Fibroblast of lung (primary cell): Measurements from ENCODE around the gene FARSA. TPM values are rescaled to one million over a fixed set of nuclear protein-coding genes. Genes with fewer than 3 reads are reported as not detected.

Experiments used
- DNase-seq, 2 donors: peaks; one replicate each; pipeline versions ENCODE4 v3.0.0 to v3.0.0-alpha.2; 2010; ENCODE audit warnings: low read depth in 2 of 2
- H2AFZ ChIP-seq: 2 replicates; pipeline ENCODE4 v1.5.1; 2012; ENCODE audit warnings: low read length, control low read depth, inconsistent platforms
- H3K27ac ChIP-seq: 2 replicates; pipeline ENCODE4 v1.5.1; 2011; ENCODE audit warnings: low read length, control low read depth; ENCODE audit not compliant: insufficient read depth
- H3K27me3 ChIP-seq: 2 replicates; pipeline ENCODE4 v1.5.1; 2011; ENCODE audit warnings: mild to moderate bottlenecking, low read length; ENCODE audit not compliant: control insufficient read depth, insufficient read depth
- H3K36me3 ChIP-seq: 2 replicates; pipeline ENCODE4 v1.5.1; 2011; ENCODE audit warnings: low read length; ENCODE audit not compliant: control insufficient read depth, insufficient read depth
- H3K4me1 ChIP-seq: 2 replicates; pipeline ENCODE4 v1.5.1; 2011; ENCODE audit warnings: low read length; ENCODE audit not compliant: control insufficient read depth, insufficient read depth; ENCODE audit errors: extremely low read depth
- H3K4me2 ChIP-seq: 2 replicates; pipeline ENCODE4 v1.5.1; 2011; ENCODE audit warnings: low read length, control low read depth; ENCODE audit not compliant: insufficient read depth; ENCODE audit errors: extremely low read depth
- H3K4me3 ChIP-seq, 4 experiments: fragments of 200-600 bp in 1 of 4; sonication (generic) in 1 of 4; replicated peaks in 1 of 4; 2 replicates each; pipeline ENCODE4 v1.5.1; 2011 to 2016; ENCODE audit warnings: low read length in 4 of 4, low read depth in 3 of 4, mild to moderate bottlenecking in 3 of 4, control low read depth in 2 of 4, inconsistent platforms in 1 of 4, mixed read lengths in 1 of 4; ENCODE audit not compliant: insufficient read depth in 1 of 4; ENCODE audit errors: control extremely low read depth in 1 of 4
- H3K79me2 ChIP-seq: 2 replicates; pipeline ENCODE4 v1.5.1; 2012; ENCODE audit warnings: mild to moderate bottlenecking, low read length, inconsistent platforms; ENCODE audit not compliant: control insufficient read depth, insufficient read depth
- H3K9ac ChIP-seq: 2 replicates; pipeline ENCODE4 v1.5.1; 2011; ENCODE audit warnings: mild to moderate bottlenecking, low read length, control low read depth; ENCODE audit not compliant: insufficient read depth
- H3K9me3 ChIP-seq: 2 replicates; pipeline ENCODE4 v1.5.1; 2012; ENCODE audit warnings: low read depth, low read length; ENCODE audit not compliant: control insufficient read depth, insufficient read depth
- H4K20me1 ChIP-seq: 2 replicates; pipeline ENCODE4 v1.5.1; 2011; ENCODE audit warnings: low read length; ENCODE audit not compliant: control insufficient read depth, insufficient read depth; ENCODE audit errors: extremely low read depth
- CTCF ChIP-seq, 2 donors: IDR thresholded peaks in 1 of 2; conservative IDR thresholded peaks in 1 of 2; 1 replicate in 1 of 2; 2 replicates in 1 of 2; pipeline ENCODE4 v1.5.1; 2011 to 2012; ENCODE audit warnings: low read length in 2 of 2, control low read depth in 1 of 2, inconsistent platforms in 1 of 2, low read depth in 1 of 2, mild to moderate bottlenecking in 1 of 2
- EZH2 ChIP-seq: IDR thresholded peaks from 2 replicates; pipeline ENCODE4 v1.5.1; 2012; ENCODE audit warnings: low read length, control low read depth, mild to moderate bottlenecking; ENCODE audit errors: missing control alignments
- polyA plus RNA-seq, 2 donors: library from polyadenylated mRNA; depleted of rRNA in 1 of 2; stranded (reverse) in 1 of 2; unstranded in 1 of 2; fragments of >200 nt; gene quantifications; 2 replicates each; pipeline ENCODE4 v1.2.1, GENCODE V29; 2011 to 2012; ENCODE audit warnings: missing spikeins in 1 of 2
- total RNA-seq: library from RNA; depleted of rRNA; stranded (reverse); fragments of >200 nt; gene quantifications from 2 replicates; pipeline ENCODE4 v1.2.1, GENCODE V29; 2014

FARSA gene
- total and polyA plus RNA-seq, 2 donors (not counting 1 experiment from before 2014, with no cell fraction given), result 23.5 to 38.6 TPM

GRCh38 chr19:12954612-12954962, 21.1 kb upstream of the FARSA start:
- no peak overlapping the region for H3K4me2 ChIP-seq
- H3K9ac ChIP-seq, result no peak overlapping the region
- peaks cover 38% of the 10 kb centered on the region for H3K79me2 ChIP-seq

GRCh38 chr19:12953799-12954611, 20.5 kb upstream of the FARSA start:
- H3K79me2 ChIP-seq, result peaks cover 43% of the 10 kb centered on the region
- H3K9ac ChIP-seq, result no peak overlapping the region
- no peaks in the 10 kb centered on the region for H4K20me1 ChIP-seq
- no peak for DNase-seq
- no peak overlapping the region for H3K4me2 ChIP-seq
- no peaks in the 10 kb centered on the region for H3K9me3 ChIP-seq
- H3K36me3 ChIP-seq, result peaks cover 26% of the 10 kb centered on the region
- peaks cover 17% of the 10 kb centered on the region for H3K4me1 ChIP-seq
- no peak for TF ChIP-seq CTCF (conservative IDR thresholded peaks at IDR 0.05 in 1 of 2, IDR thresholded peaks at IDR 0.05 in 1 of 2; ENCODE audit: low read depth in 1 of 2, low read length in 2 of 2)
- no peak for TF ChIP-seq EZH2
- H3K27me3 ChIP-seq, result no peaks in the 10 kb centered on the region
- no peak overlapping the region for H2AFZ ChIP-seq
- H3K27ac ChIP-seq, result peak overlapping the region; percentile 82
- no peak overlapping the region for H3K4me3 ChIP-seq

More at GRCh38 chr19:12954612-12954962, 21.1 kb upstream of the FARSA start:
- Histone ChIP-seq H3K27ac (peak overlapping the region; percentile 82), H3K9me3 (no peaks in the 10 kb centered on the region), H3K4me1 (peaks cover 17% of the 10 kb centered on the region), H4K20me1 (no peaks in the 10 kb centered on the region), H2AFZ (no peak overlapping the region), H3K27me3 (no peaks in the 10 kb centered on the region), H3K4me3 (no peak overlapping the region), H3K36me3 (peaks cover 20% of the 10 kb centered on the region)
- DNase-seq, result no peak
- TF ChIP-seq EZH2 (no peak), CTCF (conservative IDR thresholded peaks at IDR 0.05 in 1 of 2, IDR thresholded peaks at IDR 0.05 in 1 of 2; ENCODE audit: low read depth in 1 of 2, low read length in 2 of 2) (no peak)

GRCh38 chr19:12953138-12953798, 19.8 kb upstream of the FARSA start:
- TF ChIP-seq EZH2, result no peak
- no peak for TF ChIP-seq CTCF (conservative IDR thresholded peaks at IDR 0.05 in 1 of 2, IDR thresholded peaks at IDR 0.05 in 1 of 2; ENCODE audit: low read depth in 1 of 2, low read length in 2 of 2)
- H3K9me3 ChIP-seq, result no peaks in the 10 kb centered on the region
- H3K79me2 ChIP-seq, result peaks cover 47% of the 10 kb centered on the region
- peak overlapping the region; percentile 41 for H3K9ac ChIP-seq
- peaks cover 17% of the 10 kb centered on the region for H3K4me1 ChIP-seq
- H4K20me1 ChIP-seq, result no peaks in the 10 kb centered on the region
- H3K4me2 ChIP-seq, result no peak overlapping the region
- no peak for DNase-seq
- H3K27ac ChIP-seq, result peak overlapping the region; percentile 82
- no peaks in the 10 kb centered on the region for H3K27me3 ChIP-seq
- H2AFZ ChIP-seq, result no peak overlapping the region
- peaks cover 33% of the 10 kb centered on the region for H3K36me3 ChIP-seq
- no peak overlapping the region for H3K4me3 ChIP-seq
